Keratinocyte (primary cell): ENCODE data around the gene CDC14B.

Source experiments
- CTCF ChIP-seq, 3 experiments: IDR thresholded peaks in 1 of 3; conservative IDR thresholded peaks in 1 of 3; optimal IDR thresholded peaks in 1 of 3; 2 replicates in 2 of 3; 3 replicates in 1 of 3; pipeline versions ENCODE3 to v1.5.1; 2011; ENCODE audit warnings: low read length in 3 of 3, mild to moderate bottlenecking in 3 of 3, moderate library complexity in 2 of 3, control low read depth in 1 of 3, inconsistent platforms in 1 of 3; ENCODE audit not compliant: insufficient read depth in 2 of 3; ENCODE audit errors: extremely low read depth in 1 of 3
- EZH2 ChIP-seq: IDR thresholded peaks from one replicate; pipeline ENCODE4 v1.6.1; 2012; ENCODE audit warnings: inconsistent platforms, mild to moderate bottlenecking, low read length, moderate library complexity

GRCh38 chr9:96587338-96588315 is 32.0 kb downstream of the CDC14B start:
- TF ChIP-seq CTCF (optimal IDR thresholded peaks at IDR 0.05 in 1 of 3, IDR thresholded peaks at IDR 0.05 in 1 of 3, conservative IDR thresholded peaks at IDR 0.05 in 1 of 3; ENCODE audit: extremely low read depth in 1 of 3, insufficient read depth in 2 of 3, low read length in 3 of 3): no peak
- no peak for TF ChIP-seq EZH2
